ENCODE data around the gene SMTN.
"Not testable (repeated sequence)": the region's sequence is repeated elsewhere in the genome, so short reads cannot be mapped to it uniquely, and the experiment has no call there.

The SMTN gene

GRCh38 chr22:31080848-31081649 lies at the start of gene SMTN:
Gene SMTN (plus strand): TSS chr22:31081318. CDS start chr22:31083259, 1,941 bp downstream.
- DNase-seq: peak; percentile 77

DNA sequence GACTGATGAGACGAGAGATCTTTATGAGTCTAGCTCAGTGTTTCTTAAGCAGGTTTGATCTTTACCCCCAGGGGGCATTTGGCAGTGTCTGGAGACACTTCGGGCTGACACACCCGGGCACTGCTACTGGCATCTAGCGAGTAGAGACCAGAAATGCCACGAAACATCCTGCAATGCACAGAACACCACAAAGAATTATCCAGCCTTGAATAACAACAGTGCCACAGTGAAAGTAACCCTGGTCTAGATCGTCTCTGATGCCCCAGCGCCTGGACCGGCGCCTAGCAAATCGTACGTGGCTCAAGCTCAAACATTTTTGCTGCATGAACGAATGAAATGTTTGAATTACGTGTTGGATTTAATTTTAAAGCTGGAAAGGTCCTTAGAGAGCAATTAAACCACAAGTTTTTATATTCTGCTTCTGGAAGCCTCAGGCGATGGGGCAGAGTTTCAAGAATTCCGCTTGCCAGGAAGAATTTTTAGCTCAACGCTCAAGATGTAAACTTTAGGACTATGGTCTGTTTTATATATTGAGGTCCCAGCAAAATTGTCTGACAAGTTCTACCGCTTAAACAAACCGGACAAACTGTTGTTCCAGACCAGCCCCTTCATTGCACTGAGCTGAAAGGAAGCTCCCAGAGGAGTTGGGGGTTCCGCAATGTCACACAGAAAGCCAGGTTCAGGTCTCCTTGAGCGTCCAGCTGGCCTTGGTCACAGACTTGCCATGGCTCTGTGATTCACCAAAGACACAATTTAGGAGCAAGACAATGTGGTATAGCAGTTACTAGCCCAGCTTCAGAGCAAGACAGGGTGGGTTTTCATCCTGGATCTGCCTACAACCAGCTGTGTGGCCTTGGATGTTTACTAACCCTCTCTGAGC lies 44.2 kb upstream of the SMTN start:
- no peak for DNase-seq

GRCh38 chr22:31038686-31039085 lies 42.4 kb upstream of the SMTN start:
- no peak for DNase-seq

DNA sequence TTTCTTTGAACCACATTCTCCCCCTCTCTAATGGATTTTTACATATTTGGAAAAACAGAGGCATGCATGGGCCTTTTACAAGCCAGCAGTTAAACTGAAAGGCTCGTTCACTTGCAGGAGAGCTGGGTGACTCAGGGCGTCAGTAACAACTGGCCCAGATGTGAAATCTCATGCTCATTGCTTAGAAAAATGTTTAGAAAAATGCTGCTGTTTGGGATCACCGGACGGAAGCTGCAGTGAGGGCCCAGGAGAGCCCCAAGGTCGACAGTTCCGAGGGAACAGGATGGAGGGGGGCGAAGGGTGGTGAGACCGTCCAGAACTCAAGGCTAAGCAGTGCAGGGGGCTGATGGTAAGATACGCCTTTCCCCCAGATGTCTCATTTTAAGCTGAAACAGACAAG lies 41.7 kb upstream of the SMTN start:
- DNase-seq: no peak

DNA sequence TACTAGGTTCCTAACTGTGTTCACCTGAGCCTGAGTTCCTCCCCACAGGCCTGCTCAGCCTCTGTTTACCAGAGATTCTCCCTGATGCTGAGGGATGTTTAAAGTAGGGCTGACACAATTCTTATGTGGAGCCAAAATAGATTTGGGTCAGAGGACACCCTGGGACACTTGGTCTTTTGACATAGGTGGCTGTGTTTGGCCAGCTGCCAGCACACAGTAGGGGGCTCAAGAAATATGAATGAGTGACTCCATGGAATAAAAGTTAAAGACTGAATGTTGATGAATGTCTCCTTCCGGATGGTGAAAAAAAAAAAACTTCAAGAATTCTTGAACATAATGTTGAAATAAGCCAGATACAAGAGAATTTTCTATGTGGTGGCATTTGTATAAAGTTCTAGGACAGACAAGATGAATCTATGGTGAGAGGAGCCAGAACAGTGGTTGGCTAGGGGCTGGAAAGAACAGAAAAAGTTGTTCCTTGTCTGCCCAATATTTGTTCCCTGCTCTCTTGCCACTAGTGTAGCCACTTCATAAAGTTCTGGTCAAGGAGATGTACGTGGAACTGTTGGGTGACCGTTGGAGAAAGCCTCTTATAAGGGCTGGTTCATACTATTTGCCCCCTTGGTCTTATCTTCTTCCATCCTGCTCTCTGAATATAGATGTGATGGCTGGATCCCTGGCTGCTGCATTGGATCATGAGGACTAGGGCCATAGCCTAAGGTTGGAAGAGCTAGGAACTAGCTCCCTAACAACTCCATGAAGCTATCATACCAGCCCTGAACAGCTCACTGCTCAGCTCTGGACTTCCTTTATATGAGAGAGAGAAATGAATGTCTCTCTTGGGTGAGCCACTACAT lies 40.3 kb upstream of the SMTN start:
- DNase-seq: no peak

GRCh38 chr22:31044262-31044861 lies 36.8 kb upstream of the SMTN start:
- no peak for DNase-seq

DNA sequence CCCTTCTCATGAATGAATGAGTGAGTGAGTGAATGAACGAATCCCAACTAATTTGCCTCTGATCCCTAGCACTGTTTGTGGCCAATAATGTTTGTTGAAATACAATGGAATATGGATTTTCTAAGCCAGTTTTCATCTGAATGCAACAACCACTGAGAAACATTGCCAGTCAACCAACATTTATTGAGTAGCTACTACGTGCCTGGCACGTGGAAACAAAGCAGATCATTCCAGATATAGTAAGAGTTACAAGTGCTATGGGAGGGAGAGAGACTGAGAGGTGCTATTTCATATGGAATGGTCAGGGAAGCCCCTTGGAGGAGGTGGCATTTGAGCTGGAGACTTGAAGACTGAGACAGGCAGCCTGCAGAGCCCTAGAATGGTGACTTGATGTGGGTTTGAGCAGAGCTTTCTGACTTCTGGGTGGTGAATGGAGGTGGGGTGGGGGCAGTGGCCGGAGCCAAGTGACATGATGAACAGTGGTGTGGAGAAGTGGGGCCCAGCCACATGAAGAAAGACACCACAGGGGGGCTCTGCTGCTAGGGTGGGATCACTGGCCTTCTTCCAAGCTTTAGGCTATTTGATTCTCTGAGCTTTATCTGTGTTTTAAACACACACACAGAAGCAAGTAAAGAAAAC lies 35.1 kb upstream of the SMTN start:
- no peak for DNase-seq

DNA sequence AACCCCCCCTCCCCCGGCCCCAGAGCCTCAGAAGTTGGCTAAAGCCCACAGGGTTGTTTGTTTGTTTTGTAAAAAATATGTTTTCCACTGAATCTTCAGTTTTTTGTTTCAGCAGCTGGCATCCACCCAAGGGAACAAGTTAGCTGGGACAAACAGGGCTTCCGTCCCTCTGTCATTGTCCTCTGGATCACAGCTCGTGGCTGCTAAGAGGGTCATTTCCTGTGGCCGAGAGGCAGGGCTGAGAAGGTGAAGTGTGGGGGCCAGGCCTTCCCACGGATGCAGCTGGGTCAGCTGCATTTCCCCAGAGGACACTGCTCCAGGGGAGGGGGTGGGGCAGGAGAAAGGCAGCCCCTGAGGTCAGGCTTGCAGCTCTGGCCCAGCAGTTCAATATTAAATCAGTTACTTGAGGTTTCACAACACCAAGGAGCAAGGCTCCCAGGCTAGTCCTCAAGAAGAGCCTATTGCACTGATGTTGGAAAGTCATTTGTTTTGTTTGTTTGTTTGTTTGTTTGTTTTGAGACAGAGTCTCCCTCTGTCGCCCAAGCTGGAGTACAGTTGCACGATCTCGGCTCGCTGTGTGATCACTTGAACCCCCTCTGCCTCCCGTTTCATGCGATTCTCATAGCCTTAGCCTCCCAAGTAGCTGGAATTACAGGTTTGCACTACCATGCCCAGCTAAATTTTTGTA lies 34.4 kb upstream of the SMTN start:
- no peak for DNase-seq

- no peak for DNase-seq
Measured at GRCh38 chr22:31048570-31048969, 32.5 kb upstream of the SMTN start.

DNA sequence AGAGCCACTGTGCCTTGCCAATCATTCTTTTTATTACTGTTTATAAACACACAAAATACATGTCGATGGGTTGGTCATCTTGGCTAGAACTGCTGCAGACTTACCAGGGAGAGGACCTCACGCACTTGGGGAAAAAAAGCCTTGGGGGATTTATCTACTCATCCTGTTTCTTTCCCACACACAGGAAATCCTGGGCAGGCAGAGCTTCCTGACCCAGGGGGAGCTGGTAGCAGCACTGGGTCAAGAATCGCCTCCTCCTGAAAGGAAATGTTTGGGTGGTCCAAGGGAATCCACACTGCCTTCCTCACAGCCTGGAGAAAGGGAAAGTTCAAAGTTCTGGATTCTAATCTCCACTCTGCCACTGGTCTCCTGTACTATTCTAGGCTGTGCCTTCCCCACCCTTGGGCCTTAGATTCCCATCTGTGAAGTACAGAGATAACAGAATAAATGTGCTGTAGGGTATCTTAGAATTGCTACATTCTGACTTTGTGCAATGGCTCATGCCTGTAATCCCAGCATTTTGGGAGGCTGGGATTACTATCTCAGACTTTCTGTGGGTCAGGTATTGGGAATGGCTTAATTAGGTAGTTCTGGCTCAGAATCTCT lies 31.2 kb upstream of the SMTN start:
- DNase-seq: no peak

DNA sequence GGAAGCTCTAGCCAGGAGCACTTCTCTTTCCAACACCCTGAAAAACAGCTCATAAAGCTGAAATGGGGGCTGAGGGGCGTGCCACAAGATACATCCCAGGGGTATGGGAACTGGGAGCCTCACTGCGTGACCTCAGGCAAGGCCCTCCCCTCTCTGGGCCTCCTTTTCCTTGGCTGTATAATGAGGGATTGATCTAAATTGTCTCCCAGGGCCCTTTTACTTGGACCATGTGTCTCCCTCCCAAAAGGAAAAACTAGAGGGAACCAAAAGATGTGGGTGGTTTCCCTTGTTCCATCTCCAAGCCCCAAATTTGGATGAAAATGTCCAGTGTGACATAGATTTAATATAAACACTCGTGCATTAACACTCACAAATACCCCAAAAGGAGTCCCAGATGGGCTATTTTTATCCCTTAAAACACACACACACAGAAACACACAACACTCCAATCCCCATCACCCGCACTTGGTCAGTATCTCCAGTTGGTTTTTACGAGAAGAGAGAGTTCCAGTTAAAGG lies 25.9 kb upstream of the SMTN start:
- no peak for DNase-seq

- DNase-seq: peak; percentile 53
Measured at GRCh38 chr22:31055635-31056159, 25.4 kb upstream of the SMTN start.

DNA sequence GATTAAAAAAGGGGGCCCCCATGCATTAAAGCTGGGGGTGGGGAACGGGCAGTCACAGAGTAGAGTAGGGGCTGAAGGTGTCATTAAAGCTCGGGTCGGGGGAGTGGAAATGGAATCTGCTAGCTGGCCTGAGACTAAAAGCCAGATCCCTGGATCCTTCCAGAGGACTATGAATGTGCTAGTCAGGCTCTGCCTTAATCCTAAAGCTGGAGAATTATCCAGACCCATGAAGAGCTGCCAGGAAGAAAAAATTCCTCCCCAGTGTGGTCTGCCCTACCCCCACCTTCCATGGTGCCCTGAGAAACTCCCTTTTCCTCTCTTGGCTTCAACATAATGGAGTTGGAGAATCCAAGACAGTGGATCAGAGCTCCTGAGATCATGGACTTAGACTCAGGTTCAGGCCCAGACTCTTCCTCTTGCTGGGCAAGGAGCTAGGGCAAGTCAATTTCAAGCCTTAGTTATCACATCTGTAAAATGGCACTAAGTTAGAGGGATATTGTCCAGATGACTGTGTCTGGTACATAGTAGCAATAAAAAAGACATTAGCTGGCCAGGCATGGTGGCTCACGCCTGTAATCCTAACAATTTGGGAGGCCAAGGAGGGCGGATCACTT lies 24.0 kb upstream of the SMTN start:
- no peak for DNase-seq

DNA sequence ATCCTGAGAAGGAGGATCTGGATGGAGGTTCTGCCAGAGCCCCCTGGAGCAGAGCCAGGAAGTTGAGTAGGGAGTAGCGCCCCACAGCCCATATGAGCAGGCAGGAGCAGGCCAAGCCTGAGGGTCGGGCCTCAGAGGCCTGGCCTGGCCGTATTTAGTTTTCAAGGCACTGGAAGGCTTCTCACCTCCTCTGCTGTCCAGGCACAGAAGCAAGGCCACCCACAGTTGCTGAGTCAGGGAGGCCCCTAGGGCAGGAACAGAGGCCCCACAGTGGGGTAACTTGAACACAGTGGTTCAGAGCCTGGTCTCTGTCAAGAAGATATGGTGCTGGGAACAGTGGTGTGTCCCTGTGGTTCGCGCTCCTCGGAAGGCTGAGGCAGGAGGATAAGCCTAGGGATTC lies 21.5 kb upstream of the SMTN start:
- not testable (repeated sequence) for DNase-seq

DNA sequence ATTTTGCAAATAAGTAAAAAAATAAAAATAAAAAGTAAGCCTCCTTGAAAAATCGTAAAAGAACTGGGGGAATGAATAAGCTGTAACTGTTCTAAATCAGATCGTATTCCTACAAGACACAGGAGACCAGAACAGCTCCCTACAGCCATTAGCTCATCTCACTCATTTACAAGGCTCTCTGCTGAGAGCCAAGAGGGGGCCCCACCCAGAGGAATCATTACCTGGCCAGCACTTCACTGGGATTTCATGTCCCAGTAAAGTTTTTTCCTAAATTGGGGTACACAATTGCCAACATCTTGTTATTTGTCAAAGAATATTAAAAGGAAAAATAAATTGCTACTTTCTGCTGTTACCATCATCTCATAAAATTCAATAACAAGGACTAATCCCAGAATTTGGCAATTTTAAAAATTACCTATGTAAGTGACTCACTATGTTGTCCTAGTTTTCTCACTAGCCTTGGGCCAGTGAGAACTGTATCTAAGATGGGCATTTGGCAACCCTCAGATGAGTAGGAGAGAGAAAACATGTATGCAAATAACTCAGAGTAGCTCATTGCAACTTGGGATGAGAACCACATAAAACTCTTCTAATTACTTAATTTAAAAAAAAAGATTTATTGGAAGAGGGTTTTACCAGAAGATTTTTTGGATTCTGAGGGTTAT lies 18.4 kb upstream of the SMTN start:
- DNase-seq: no peak

DNA sequence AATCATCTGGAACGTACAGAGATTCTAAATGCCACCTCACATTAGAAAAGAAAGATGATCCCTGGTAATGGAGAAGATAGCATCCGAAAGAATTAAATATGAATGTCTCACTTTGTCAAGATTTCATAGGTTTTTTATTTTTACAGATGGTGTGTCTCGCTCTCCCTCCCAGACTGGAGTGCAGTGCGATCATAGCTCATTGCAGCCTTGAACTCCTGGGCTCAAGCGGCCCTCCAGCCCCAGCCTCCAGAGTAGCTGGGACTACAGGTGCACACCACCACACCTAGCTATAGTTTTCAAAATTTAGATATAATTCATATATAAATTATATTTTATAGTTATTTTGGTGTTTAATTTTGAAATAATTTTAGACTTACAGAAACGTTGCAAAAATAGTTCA lies 16.7 kb upstream of the SMTN start:
- DNase-seq: no peak

- DNase-seq: no peak
Measured at GRCh38 chr22:31068970-31069369, 12.1 kb upstream of the SMTN start.

DNA sequence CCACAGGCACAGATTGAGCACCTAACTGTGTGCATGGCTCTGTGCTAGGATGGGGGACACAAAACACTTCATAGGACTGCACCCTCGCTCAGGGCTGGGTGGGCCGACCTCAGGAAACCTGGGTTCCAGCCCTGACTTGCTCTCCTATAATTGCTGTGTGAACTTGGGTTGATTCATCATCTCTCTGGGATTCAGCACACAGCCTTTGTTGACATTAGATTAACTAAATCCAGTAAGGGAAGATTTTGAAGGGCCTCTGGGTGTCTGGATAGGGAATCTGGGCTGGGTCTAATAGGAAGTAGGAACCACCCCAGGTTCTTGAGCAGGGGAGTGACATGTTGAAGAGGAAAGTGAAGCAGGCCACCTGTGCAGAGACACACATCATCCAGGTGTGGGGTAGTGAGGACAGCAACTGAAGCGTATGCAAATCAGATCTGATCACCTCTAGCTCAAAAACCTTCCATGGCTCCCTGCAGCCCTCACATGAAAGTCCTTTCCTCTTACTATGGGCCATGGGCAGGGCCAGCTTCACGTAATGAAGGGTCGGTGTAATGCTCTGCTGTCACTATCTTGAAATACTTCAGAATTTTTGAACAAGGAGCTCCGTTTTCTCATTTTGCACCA lies 11.3 kb upstream of the SMTN start:
- not testable (repeated sequence) for DNase-seq

DNA sequence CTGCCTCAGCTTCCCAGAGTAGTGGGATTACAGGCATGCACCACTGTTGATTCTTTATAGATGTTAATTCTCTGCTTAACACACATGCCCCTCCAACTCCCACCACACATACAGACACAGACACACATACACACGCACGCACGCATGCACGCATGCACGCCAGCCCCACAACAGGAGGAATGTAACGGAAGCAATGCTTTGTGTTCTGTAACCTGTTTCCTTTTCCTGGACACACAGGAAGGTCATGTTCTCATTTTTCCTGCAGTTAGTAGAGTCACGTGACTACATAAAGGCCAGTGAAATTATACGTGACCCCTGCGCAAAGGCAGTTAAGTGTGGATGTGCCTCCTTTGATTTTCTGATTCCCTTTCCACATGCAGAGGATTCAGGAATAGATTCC lies 8.0 kb upstream of the SMTN start:
- not testable (repeated sequence) for DNase-seq
